ENCODE results near the gene SLC2A9. TPM values are rescaled to one million over a fixed set of nuclear protein-coding genes. Genes with fewer than 3 reads are reported as not detected.

The SLC2A9 gene
- total and polyA plus RNA-seq, 2 of the 4 experiments (the other 2 are of a cell fraction), result 0.72 to 2.1 TPM

GRCh38 chr4:9804918-9805317 lies 216.4 kb downstream of the SLC2A9 start:
- no peak overlapping the region for H2AK9ac ChIP-seq (replicated peaks; ENCODE audit: low read depth, low read length, poor library complexity)
- dilution Hi-C loops (cut with HindIII; ENCODE audit: low sequenced_read_pairs, unreplicated experiment) (no loop called here), in situ Hi-C loops (cut with MboI; ENCODE audit: low sequenced_read_pairs) (no loop called here), intact Hi-C loops (cut with micrococcal nuclease) (no loop called here)
- no peak overlapping the region for H4K5ac ChIP-seq (ENCODE audit: low read depth, low read length)
- H3K27me3 ChIP-seq (ENCODE audit: control insufficient read depth, insufficient read depth, low read length), result no peaks in the 10 kb centered on the region
- ChIA-PET CTCF (no interaction called here), POLR2A (ENCODE audit: unreplicated experiment) (no interaction called here)
- no peaks in the 10 kb centered on the region for H3K9me1 ChIP-seq (ENCODE audit: insufficient read depth, low read length)
- peaks cover 8% of the 10 kb centered on the region for H3K9me3 ChIP-seq (ENCODE audit: control insufficient read depth, insufficient read depth, low read length)
- ATAC-seq (ENCODE audit: low read depth), result no peak
- H4K20me1 ChIP-seq (ENCODE audit: insufficient read depth, low read length), result no peaks in the 10 kb centered on the region
- no peak overlapping the region for H2BK5ac ChIP-seq (ENCODE audit: low read depth, low read length, poor library complexity, severe bottlenecking)
- H3K4me1 ChIP-seq (ENCODE audit: control insufficient read depth, insufficient read depth, low read length), result no peaks in the 10 kb centered on the region
- no peak overlapping the region for H3K4me2 ChIP-seq (ENCODE audit: low read depth, low read length)
- H3K27ac ChIP-seq (ENCODE audit: insufficient read depth, low read length), result no peak overlapping the region
- H3K18ac ChIP-seq (ENCODE audit: low read depth, low read length), result no peak overlapping the region
- no TSS peak for BruUV-seq (replicated peaks)
- H4K8ac ChIP-seq (ENCODE audit: low read depth in 2 of 2, low read length in 2 of 2), result no peak overlapping the region
- 52% methylated on average over 3 of the region's 5 CpGs; no CpG with 5 or more reads in 1 of the 2 experiments for whole genome bisulfite sequencing, 2 experiments (ENCODE audit: extremely low coverage in 2 of 2, insufficient read length in 1 of 2)
- DNase-seq, result no peak
- H3K14ac ChIP-seq (replicated peaks; ENCODE audit: low read depth, low read length), result no peak overlapping the region
- H4K91ac ChIP-seq (ENCODE audit: insufficient read depth, low read depth, low read length), result no peak overlapping the region
- H2BK15ac ChIP-seq (ENCODE audit: low read depth, low read length), result no peak overlapping the region
- no peak overlapping the region for H3K56ac ChIP-seq (ENCODE audit: extremely low read depth, insufficient read depth, low read length)
- H3K23ac ChIP-seq (ENCODE audit: low read depth, low read length), result no peak overlapping the region
- no peak overlapping the region for H2AK5ac ChIP-seq (ENCODE audit: low read depth, low read length)
- H2BK20ac ChIP-seq (ENCODE audit: low read depth, low read length), result no peak overlapping the region
- no peak overlapping the region for H3K4ac ChIP-seq (ENCODE audit: low read depth, low read length)
- H3K79me1 ChIP-seq (ENCODE audit: low read depth in 1 of 2, low read length in 2 of 2), result no peaks in the 10 kb centered on the region
- TF ChIP-seq ELK1 (IDR thresholded peaks at IDR 0.05; ENCODE audit: borderline replicate concordance, low read depth, low read length) (no peak), BHLHE40 (IDR thresholded peaks at IDR 0.05; ENCODE audit: low read depth, low read length) (no peak), RFX5 (IDR thresholded peaks at IDR 0.05; ENCODE audit: low read depth, low read length) (no peak), NFE2L2 (IDR thresholded peaks at IDR 0.05; ENCODE audit: low read depth, low read length) (no peak), RCOR1 (IDR thresholded peaks at IDR 0.05; ENCODE audit: insufficient replicate concordance, low read length) (no peak)
- no peak overlapping the region for H3K4me3 ChIP-seq (ENCODE audit: insufficient read depth, low read depth, low read length)
- H2AFZ ChIP-seq (replicated peaks; ENCODE audit: low read length, poor library complexity), result peak overlapping the region; percentile 49
- no peaks in the 10 kb centered on the region for H3K36me3 ChIP-seq (ENCODE audit: control insufficient read depth, insufficient read depth, low read length)
- H3K9ac ChIP-seq (ENCODE audit: low read depth, low read length), result no peak overlapping the region
- H2BK120ac ChIP-seq (ENCODE audit: low read depth, low read length), result no peak overlapping the region
